WERI-Rb-1 (cell line): ENCODE data around the gene TFE3.
A peak's percentile ranks its signal among the peaks of the same experiment; 100 is the strongest.

Experiments
- DNase-seq: peaks from one replicate; pipeline ENCODE4 v3.0.0-alpha.2; 2020
- H3K27ac ChIP-seq: fragments of 250-450 bp; sonication (Bioruptor Pico); 2 replicates; pipeline ENCODE4 v1.5.1; 2020; ENCODE audit warnings: mild to moderate bottlenecking, moderate library complexity
- H3K27me3 ChIP-seq: fragments of 250-450 bp; sonication (Bioruptor Pico); 2 replicates; pipeline ENCODE4 v1.5.1; 2021; ENCODE audit warnings: mild to moderate bottlenecking, low read depth, moderate library complexity; ENCODE audit not compliant: insufficient read depth, severe bottlenecking
- H3K36me3 ChIP-seq: fragments of 250-450 bp; sonication (Bioruptor Pico); 2 replicates; pipeline ENCODE4 v1.5.1; 2020; ENCODE audit warnings: mild to moderate bottlenecking, moderate library complexity
- H3K4me3 ChIP-seq: 2 replicates; pipeline ENCODE4 v1.5.1; 2011; ENCODE audit warnings: low read depth, mild to moderate bottlenecking, control low read depth, low read length
- H3K9me3 ChIP-seq: fragments of 250-450 bp; sonication (Bioruptor Pico); 2 replicates; pipeline ENCODE4 v1.5.1; 2021; ENCODE audit warnings: mild to moderate bottlenecking, moderate library complexity; ENCODE audit not compliant: severe bottlenecking
- TF ChIP-seq, protein P1 (sequence below): IDR thresholded peaks from 2 replicates; pipeline ENCODE4 v1.5.1; 2011; ENCODE audit warnings: low read depth, mild to moderate bottlenecking, control low read depth, inconsistent platforms, low read length

Gene TFE3, protein sequence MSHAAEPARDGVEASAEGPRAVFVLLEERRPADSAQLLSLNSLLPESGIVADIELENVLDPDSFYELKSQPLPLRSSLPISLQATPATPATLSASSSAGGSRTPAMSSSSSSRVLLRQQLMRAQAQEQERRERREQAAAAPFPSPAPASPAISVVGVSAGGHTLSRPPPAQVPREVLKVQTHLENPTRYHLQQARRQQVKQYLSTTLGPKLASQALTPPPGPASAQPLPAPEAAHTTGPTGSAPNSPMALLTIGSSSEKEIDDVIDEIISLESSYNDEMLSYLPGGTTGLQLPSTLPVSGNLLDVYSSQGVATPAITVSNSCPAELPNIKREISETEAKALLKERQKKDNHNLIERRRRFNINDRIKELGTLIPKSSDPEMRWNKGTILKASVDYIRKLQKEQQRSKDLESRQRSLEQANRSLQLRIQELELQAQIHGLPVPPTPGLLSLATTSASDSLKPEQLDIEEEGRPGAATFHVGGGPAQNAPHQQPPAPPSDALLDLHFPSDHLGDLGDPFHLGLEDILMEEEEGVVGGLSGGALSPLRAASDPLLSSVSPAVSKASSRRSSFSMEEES

DNA sequence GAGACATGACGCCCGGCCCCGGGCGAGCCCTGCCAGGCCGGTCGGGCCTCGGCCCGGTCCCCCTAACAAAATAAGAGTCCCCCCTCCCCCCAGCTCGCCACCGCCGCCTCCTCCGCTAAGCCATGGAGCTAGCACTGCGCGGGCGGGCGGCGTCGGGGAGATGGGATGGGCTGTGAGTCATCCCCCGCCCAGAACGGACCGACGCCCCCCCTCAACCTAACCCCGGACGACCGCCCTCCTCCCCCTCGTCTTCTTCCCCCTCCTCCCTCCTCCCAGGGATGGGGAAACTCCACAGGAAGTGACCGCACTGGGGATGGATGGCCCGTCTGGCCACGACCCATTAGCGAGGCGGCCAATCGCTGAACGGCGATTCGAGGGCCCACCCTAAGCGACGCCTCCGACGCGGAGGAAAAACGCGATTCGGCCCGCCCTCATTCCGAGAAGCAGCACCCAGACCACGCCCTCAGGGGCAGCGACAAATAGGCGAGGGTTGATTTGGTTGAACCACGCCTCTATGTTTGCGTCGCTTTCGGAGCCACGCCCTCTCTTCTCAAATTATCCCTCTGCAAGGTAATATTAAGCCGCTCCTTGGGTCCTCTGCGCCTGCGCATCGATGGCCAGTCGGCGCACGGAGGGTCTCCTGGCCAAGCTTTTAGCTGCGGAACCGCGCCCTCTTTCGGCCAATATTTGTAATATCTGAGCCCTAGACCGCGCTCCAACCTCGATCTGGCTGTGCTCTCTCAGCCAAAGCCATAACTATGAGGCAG lies at the start of gene TFE3:
Gene TFE3, minus strand, starts transcription at position 138 of the 767 bp plus-strand sequence. Its CDS starts 131 bp downstream, at position 7.
- peak; percentile 97 for DNase-seq
- Histone ChIP-seq H3K4me3 (peak within 1 kb of the TSS; percentile 65), H3K27ac (peak within 1 kb of the TSS; percentile 78), H3K27me3 (peaks cover 7% of the 10 kb centered on the region), H3K36me3 (peaks cover 6% of the 10 kb centered on the region; the same call in 1 of the 2 replicates), H3K9me3 (no peaks in the 10 kb centered on the region)
- TF ChIP-seq, protein P1, sequence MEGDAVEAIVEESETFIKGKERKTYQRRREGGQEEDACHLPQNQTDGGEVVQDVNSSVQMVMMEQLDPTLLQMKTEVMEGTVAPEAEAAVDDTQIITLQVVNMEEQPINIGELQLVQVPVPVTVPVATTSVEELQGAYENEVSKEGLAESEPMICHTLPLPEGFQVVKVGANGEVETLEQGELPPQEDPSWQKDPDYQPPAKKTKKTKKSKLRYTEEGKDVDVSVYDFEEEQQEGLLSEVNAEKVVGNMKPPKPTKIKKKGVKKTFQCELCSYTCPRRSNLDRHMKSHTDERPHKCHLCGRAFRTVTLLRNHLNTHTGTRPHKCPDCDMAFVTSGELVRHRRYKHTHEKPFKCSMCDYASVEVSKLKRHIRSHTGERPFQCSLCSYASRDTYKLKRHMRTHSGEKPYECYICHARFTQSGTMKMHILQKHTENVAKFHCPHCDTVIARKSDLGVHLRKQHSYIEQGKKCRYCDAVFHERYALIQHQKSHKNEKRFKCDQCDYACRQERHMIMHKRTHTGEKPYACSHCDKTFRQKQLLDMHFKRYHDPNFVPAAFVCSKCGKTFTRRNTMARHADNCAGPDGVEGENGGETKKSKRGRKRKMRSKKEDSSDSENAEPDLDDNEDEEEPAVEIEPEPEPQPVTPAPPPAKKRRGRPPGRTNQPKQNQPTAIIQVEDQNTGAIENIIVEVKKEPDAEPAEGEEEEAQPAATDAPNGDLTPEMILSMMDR = peak; percentile 54

DNA sequence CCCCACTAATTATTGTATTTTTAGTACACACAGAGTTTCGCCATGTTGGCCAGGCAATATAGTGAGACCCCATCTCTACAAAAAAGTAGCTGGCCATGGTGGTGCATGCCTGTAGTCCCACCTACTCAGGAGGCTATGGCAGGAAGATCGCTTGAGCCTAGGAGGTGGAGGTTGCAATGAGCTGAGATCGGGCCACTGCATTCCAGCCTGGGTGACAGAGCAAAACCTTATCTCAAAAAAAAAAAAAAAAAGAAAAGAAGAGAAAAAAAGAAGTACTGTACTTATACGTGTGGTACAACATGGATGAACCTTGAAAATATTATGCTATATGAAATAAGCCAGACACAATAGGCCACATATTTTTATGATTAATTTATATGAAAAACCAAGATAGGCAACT lies 46.4 kb upstream of the TFE3 start:
- DNase-seq = no peak
- TF ChIP-seq, protein P1 = no peak
- peaks cover 2% of the 10 kb centered on the region for H3K27me3 ChIP-seq
- no peak overlapping the region for H3K27ac ChIP-seq
- no peak overlapping the region for H3K4me3 ChIP-seq
- H3K9me3 ChIP-seq = no peaks in the 10 kb centered on the region
- no peaks in the 10 kb centered on the region for H3K36me3 ChIP-seq

DNA sequence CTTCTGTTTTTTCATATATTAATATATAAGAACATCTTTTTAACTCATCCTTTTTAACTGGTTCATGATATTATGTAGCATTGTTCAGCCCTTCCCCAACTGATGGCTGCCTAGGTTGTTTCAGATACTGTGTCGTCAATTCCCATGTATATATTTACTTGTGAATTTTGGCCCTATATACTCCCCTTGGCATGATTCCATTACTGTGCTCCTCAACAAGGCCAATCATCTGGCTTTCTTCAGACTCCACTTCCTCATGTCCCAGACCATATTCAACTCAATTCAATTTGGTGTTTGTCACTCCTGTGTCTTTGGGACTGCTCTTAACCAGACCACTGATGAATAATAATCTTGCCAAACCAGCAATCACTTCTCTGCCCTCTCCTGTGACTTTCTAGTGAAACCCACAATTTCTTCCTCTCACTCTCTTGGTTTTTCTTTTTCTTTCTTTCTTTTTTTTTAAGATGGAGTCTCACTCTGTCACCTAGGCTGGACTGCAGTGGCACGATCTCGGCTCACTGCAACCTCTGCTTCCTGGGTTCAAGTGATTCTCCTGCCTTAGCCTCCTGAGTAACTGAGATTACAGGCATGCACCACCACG lies 39.2 kb upstream of the TFE3 start:
- no peak overlapping the region for H3K4me3 ChIP-seq
- TF ChIP-seq, protein P1 = no peak
- no peaks in the 10 kb centered on the region for H3K27me3 ChIP-seq
- no peaks in the 10 kb centered on the region for H3K9me3 ChIP-seq
- no peaks in the 10 kb centered on the region for H3K36me3 ChIP-seq
- H3K27ac ChIP-seq = no peak overlapping the region
- no peak for DNase-seq

DNA sequence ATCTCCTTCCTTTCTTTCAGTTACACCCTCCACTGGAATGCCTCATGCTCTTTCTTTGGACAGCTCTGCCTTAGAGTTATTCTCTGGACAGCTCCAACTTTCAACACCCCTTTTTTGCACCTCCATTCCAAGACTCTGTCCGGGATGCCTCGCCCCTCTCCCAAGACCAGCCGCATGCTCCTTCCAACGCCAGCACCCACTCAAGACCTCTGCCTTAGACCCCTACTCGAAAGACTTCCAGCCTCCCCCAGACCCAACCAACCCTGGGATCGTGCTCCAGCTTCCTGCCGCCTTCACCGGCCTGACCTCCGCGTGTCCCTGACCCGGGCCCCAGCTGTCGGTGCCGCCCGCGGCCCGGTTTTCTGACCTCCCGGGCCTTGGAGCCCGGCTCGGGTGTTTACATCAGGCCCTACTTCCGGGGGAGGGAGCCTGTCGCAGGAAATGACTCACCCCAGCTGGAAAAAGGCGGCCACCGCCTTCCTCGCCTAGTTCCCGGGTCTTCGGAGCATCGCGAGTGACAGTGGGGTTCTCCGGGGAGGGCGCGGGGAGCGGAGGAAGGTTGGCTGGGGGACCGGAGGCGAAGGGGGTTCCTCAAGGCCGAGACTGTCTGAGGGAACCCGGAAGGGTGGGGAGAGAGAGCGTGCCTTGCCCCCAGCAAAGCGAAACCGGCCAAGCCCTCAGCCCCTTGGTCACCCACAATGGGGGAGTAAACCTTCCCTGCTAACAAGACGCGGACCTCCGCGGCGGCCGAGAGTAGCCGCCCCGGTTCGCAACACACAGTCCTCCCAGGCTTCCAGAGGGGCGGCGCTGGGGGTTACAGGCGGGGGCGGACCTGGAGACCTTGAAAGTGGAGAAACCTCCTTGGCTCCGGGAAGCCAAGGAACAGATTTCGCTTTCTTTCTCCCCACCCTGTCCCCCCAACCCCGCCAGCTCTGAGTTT lies 36.6 kb upstream of the TFE3 start, which contains the start of gene WDR45:
Gene WDR45, minus strand, starts transcription at position 399 of the 940 bp plus-strand sequence. CDS start 1,792 bp downstream, outside the sequence.
- Histone ChIP-seq H3K27me3 (peaks cover 4% of the 10 kb centered on the region), H3K36me3 (no peaks in the 10 kb centered on the region), H3K9me3 (no peaks in the 10 kb centered on the region), H3K4me3 (peak within 1 kb of the TSS; percentile 52), H3K27ac (peak within 1 kb of the TSS; percentile 61)
- TF ChIP-seq, protein P1 = no peak
- DNase-seq = peak; percentile 53

DNA sequence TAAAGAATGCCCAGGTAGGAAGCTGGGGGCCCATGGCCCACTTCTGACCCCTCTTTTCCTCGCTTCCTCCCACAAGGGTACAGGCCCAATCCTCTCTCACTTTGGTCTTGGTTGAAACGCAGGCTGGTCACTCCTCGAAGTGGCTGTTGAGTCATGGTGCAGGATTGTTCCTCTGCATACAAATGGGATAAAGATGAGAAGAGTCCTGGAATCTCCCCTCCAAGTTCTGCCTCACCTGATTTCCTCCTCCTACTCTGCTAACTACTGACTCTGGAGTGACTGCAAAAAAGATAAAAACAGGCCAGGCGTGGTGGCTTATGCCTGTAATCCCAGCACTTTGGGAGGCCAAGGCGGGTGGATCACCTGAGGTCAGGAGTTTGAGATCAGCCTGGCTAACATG lies 34.8 kb upstream of the TFE3 start:
- H3K36me3 ChIP-seq = no peaks in the 10 kb centered on the region
- peaks cover 4% of the 10 kb centered on the region for H3K27me3 ChIP-seq
- TF ChIP-seq, protein P1 = no peak
- no peak for DNase-seq
- no peak overlapping the region for H3K4me3 ChIP-seq
- H3K27ac ChIP-seq = no peak overlapping the region
- H3K9me3 ChIP-seq = no peaks in the 10 kb centered on the region
